Measurements from ENCODE around the gene PPP1R3G. TPM values are rescaled to one million over a fixed set of nuclear protein-coding genes. Genes with fewer than 3 reads are reported as not detected.

PPP1R3G gene
- total RNA-seq, 1 experiment from 2014 or later: not detected

DNA sequence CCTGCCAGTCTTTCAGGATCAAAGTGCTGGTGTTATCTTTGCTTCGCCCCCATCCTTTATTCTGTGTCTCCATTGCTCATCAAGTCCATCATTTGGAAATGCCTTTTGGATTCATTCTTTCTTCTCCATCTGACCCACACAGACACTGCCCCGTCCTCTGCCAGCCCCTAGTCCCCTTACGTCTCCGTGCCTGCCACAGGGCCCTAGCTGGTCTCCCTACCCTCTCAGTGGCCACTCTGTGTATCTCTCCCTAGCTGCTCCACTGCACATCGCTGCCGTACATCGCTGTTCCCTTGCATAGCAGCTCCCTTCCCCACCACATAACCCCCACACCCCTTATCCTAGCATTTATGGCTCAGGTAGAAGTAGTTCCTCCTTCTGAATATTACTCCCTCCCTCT is 15.7 kb downstream of the PPP1R3G start:
- H3K14ac ChIP-seq (ENCODE audit: insufficient read depth, low read length): no peak overlapping the region
- no peaks in the 10 kb centered on the region for H4K20me1 ChIP-seq (ENCODE audit: control insufficient read depth, insufficient read depth, insufficient read length)
- no peak overlapping the region for H3K4me2 ChIP-seq (ENCODE audit: insufficient read depth, insufficient read length, low read length)
- H3T11ph ChIP-seq (ENCODE audit: low read length): no peak overlapping the region
- WGBS (ENCODE audit: extremely low coverage, insufficient read length, low lambda C conversion rate): no CpG with 5 or more reads among the region's 7 CpGs
- H3K79me1 ChIP-seq (ENCODE audit: insufficient read depth, low read depth, low read length, poor library complexity, severe bottlenecking): no peaks in the 10 kb centered on the region
- no peak overlapping the region for H2BK5ac ChIP-seq (ENCODE audit: insufficient read length, low read length)
- no peaks in the 10 kb centered on the region for H3K9me3 ChIP-seq (ENCODE audit: control insufficient read depth, low read depth, low read length)
- no peak overlapping the region for H3K56ac ChIP-seq (ENCODE audit: insufficient read length, low read depth, low read length)
- no peaks in the 10 kb centered on the region; the same call in 1 of the 2 replicates for H3K79me2 ChIP-seq (ENCODE audit: insufficient read depth, low read length)
- H4K5ac ChIP-seq (ENCODE audit: insufficient read length, low read depth, low read length): no peak overlapping the region
- no peak overlapping the region for H2BK20ac ChIP-seq (ENCODE audit: low read depth, low read length, poor library complexity, severe bottlenecking)
- no peak overlapping the region for H3K27ac Mint-ChIP-seq
- H3K23me2 ChIP-seq (ENCODE audit: insufficient read length, low read depth, low read length, poor library complexity, severe bottlenecking): no peaks in the 10 kb centered on the region
- H3K27ac ChIP-seq (ENCODE audit: insufficient read length, low read depth, low read length): no peak overlapping the region
- H3K4me3 Mint-ChIP-seq: no peak overlapping the region
- peaks cover 1 to 2% of the 10 kb centered on the region in 2 experiments for H3K4me1 Mint-ChIP-seq
- no peaks in the 10 kb centered on the region for H3K27me3 ChIP-seq (ENCODE audit: insufficient read depth, low read length)
- no peak overlapping the region for H4K8ac ChIP-seq (replicated peaks; ENCODE audit: insufficient read length, low read depth, low read length)
- H2AK5ac ChIP-seq (ENCODE audit: insufficient read length, low read length): no peak overlapping the region
- H3K4me1 ChIP-seq (ENCODE audit: insufficient read depth, low read length): no peaks in the 10 kb centered on the region
- no peak overlapping the region for H2AFZ ChIP-seq (ENCODE audit: low read length)
- H2BK15ac ChIP-seq (ENCODE audit: low read depth, low read length): no peak overlapping the region
- no peak overlapping the region for H2BK120ac ChIP-seq (ENCODE audit: low read depth, low read length, poor library complexity, severe bottlenecking)
- TF ChIP-seq CTCF (conservative IDR thresholded peaks at IDR 0.05): no peak
- H3K27me3 Mint-ChIP-seq (ENCODE audit: low read depth): peaks cover 8% of the 10 kb centered on the region
- peaks cover 2 to 11% (median 2%) of the 10 kb centered on the region in 3 experiments; a peak in 4 of 7 replicates for H3K36me3 Mint-ChIP-seq (ENCODE audit: insufficient read depth in 1 of 3, low read depth in 3 of 3)
- H3K23ac ChIP-seq (ENCODE audit: insufficient read length, low read depth, low read length): no peak overlapping the region
- no peak for DNase-seq
- H3K9ac ChIP-seq (ENCODE audit: extremely low read depth, insufficient read length, low read length): no peak overlapping the region
- H3K9me3 Mint-ChIP-seq: no peaks in the 10 kb centered on the region; a peak in 1 of 5 replicates
- H4K91ac ChIP-seq (ENCODE audit: insufficient read length, low read depth, low read length): no peak overlapping the region
- no peak overlapping the region for H3K18ac ChIP-seq (ENCODE audit: insufficient read length, low read depth, low read length)
- H3K4ac ChIP-seq (ENCODE audit: low read depth, low read length): no peak overlapping the region
- no peak overlapping the region for H2BK12ac ChIP-seq (ENCODE audit: insufficient read length, low read depth, low read length)
